ENCODE measurements around the gene STXBP5L.

DNA sequence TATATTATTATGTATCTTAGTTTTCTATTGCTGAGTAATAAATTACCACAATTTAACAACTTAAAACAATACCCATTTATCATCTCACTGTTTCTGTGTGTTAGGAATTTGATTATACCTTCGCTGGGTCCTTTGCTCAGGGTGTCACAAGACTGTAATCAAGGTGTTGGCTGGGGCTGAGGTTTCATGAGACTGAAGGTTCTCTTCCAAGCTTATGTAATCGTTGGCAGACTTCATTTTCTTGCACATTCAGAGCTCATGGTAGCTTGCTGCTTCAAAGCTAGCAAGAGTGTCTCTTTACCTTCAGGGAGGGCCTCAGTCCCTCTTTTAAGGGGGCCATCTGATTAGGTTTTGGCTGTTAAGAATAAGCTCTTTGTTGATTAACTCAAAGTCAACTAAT, 344.7 kb downstream of the STXBP5L start:
- TF ChIP-seq CTCF (IDR thresholded peaks at IDR 0.05) (no peak), POLR2A (IDR thresholded peaks at IDR 0.05) (no peak)
